Measurements from ENCODE around the gene NSG1. TPM values are rescaled to one million over a fixed set of nuclear protein-coding genes. Genes with fewer than 3 reads are reported as not detected.

Gene NSG1
- total RNA-seq, 2 experiments from 2014 or later: 10.3 to 10.4 TPM

GRCh38 chr4:4416981-4417380, 30.1 kb downstream of the NSG1 start:
- ATAC-seq (ENCODE audit: poor library complexity) (no peak), DNase-seq (peak in 1 of 14 experiments; percentile 19)
- Mint-ChIP-seq H3K27ac (peak overlapping the region; percentile 26), H3K4me1 (ENCODE audit: low read depth) (peaks cover 37% of the 10 kb centered on the region), H3K36me3 (ENCODE audit: low read depth) (peaks cover 67% of the 10 kb centered on the region), H3K27me3 (no peaks in the 10 kb centered on the region), H3K9me3 (no peaks in the 10 kb centered on the region), H3K4me3 (no peak overlapping the region)
- ChIA-PET POLR2A (no interaction called here), CTCF (no interaction called here)
- Histone ChIP-seq H3K27me3 (ENCODE audit: control insufficient read depth in 1 of 2, insufficient read depth in 2 of 2, low read length in 2 of 2) (no peaks in the 10 kb centered on the region), H3K27ac (ENCODE audit: low read depth in 1 of 2, low read length in 2 of 2) (no peak overlapping the region), H3K9me3 (ENCODE audit: control insufficient read depth in 1 of 2, insufficient read depth in 1 of 2, low read length in 2 of 2) (peaks cover 0 to 15% of the 10 kb centered on the region in 2 experiments), H3K4me1 (ENCODE audit: insufficient read depth, low read length) (peaks cover 27% of the 10 kb centered on the region), H3K4me3 (ENCODE audit: low read length) (no peak overlapping the region), H3K36me3 (ENCODE audit: insufficient read depth, low read length) (peaks cover 20% of the 10 kb centered on the region)
- intact Hi-C loops (cut with DNase I, micrococcal nuclease): no loop called here
- TF ChIP-seq CTCF (IDR thresholded peaks at IDR 0.05): no peak

GRCh38 chr4:4417886-4418285, 31.0 kb downstream of the NSG1 start:
- DNase-seq (peak in 1 of 14 experiments; percentile 28), ATAC-seq (ENCODE audit: poor library complexity) (peak; percentile 37)
- ChIA-PET CTCF (no interaction called here), POLR2A (interaction anchor here (1.0 to 1.3 kb wide), 3 partner anchors 10 to 69 kb away, joined by 3 to 4 read pairs (median 3); partner anchors contain the start of gene NSG1)
- no peak for TF ChIP-seq CTCF (IDR thresholded peaks at IDR 0.05)
- H3K36me3 Mint-ChIP-seq (ENCODE audit: low read depth): peaks cover 75% of the 10 kb centered on the region
- peak overlapping the region; percentile 49 for H3K4me3 Mint-ChIP-seq
- no peaks in the 10 kb centered on the region for H3K27me3 ChIP-seq (ENCODE audit: control insufficient read depth in 1 of 2, insufficient read depth in 2 of 2, low read length in 2 of 2)
- H3K9me3 ChIP-seq (ENCODE audit: control insufficient read depth in 1 of 2, insufficient read depth in 1 of 2, low read length in 2 of 2): peaks cover 0 to 15% of the 10 kb centered on the region in 2 experiments
- no peak overlapping the region for H3K27ac ChIP-seq (ENCODE audit: low read depth in 1 of 2, low read length in 2 of 2)
- no peak overlapping the region for H3K4me3 ChIP-seq (ENCODE audit: low read length)
- H3K9me3 Mint-ChIP-seq: no peaks in the 10 kb centered on the region
- intact Hi-C loops (cut with DNase I, micrococcal nuclease): no loop called here
- peak overlapping the region; percentile 71 for H3K27ac Mint-ChIP-seq
- peaks cover 24% of the 10 kb centered on the region for H3K36me3 ChIP-seq (ENCODE audit: insufficient read depth, low read length)
- H3K4me1 Mint-ChIP-seq (ENCODE audit: low read depth): peaks cover 37% of the 10 kb centered on the region
- no peaks in the 10 kb centered on the region for H3K27me3 Mint-ChIP-seq
- peaks cover 27% of the 10 kb centered on the region for H3K4me1 ChIP-seq (ENCODE audit: insufficient read depth, low read length)

- ATAC-seq (ENCODE audit: poor library complexity) (peak; percentile 65), DNase-seq (peak in 3 of 14 experiments; percentile 8 to 48 (median 32))
- Mint-ChIP-seq H3K4me3 (peak overlapping the region; percentile 49), H3K27ac (peak overlapping the region; percentile 71), H3K27me3 (no peaks in the 10 kb centered on the region), H3K9me3 (no peaks in the 10 kb centered on the region), H3K4me1 (ENCODE audit: low read depth) (peaks cover 37% of the 10 kb centered on the region), H3K36me3 (ENCODE audit: low read depth) (peaks cover 79% of the 10 kb centered on the region)
- CTCF ChIA-PET: no interaction called here
- no peaks in the 10 kb centered on the region for H3K27me3 ChIP-seq (ENCODE audit: control insufficient read depth in 1 of 2, insufficient read depth in 2 of 2, low read length in 2 of 2)
- H3K36me3 ChIP-seq (ENCODE audit: insufficient read depth, low read length): peaks cover 33% of the 10 kb centered on the region
- intact Hi-C loops (cut with DNase I, micrococcal nuclease): no loop called here
- POLR2A ChIA-PET: interaction anchor here (1.0 to 1.3 kb wide), 3 partner anchors 11 to 70 kb away, joined by 3 to 4 read pairs (median 3); partner anchors contain the start of gene NSG1
- H3K27ac ChIP-seq (ENCODE audit: low read depth in 1 of 2, low read length in 2 of 2): peak overlapping the region in 1 of 2 donors; percentile 26
- no peak overlapping the region for H3K4me3 ChIP-seq (ENCODE audit: low read length)
- peaks cover 27% of the 10 kb centered on the region for H3K4me1 ChIP-seq (ENCODE audit: insufficient read depth, low read length)
- no peak for TF ChIP-seq CTCF (IDR thresholded peaks at IDR 0.05)
- H3K9me3 ChIP-seq (ENCODE audit: control insufficient read depth in 1 of 2, insufficient read depth in 1 of 2, low read length in 2 of 2): peaks cover 0 to 15% of the 10 kb centered on the region in 2 experiments
Observed at GRCh38 chr4:4418676-4419390, 31.9 kb downstream of the NSG1 start.

Measured in CD4-positive, alpha-beta T cell (primary cell).